Measurements from ENCODE around the gene MORN1.

The MORN1 gene

DNA sequence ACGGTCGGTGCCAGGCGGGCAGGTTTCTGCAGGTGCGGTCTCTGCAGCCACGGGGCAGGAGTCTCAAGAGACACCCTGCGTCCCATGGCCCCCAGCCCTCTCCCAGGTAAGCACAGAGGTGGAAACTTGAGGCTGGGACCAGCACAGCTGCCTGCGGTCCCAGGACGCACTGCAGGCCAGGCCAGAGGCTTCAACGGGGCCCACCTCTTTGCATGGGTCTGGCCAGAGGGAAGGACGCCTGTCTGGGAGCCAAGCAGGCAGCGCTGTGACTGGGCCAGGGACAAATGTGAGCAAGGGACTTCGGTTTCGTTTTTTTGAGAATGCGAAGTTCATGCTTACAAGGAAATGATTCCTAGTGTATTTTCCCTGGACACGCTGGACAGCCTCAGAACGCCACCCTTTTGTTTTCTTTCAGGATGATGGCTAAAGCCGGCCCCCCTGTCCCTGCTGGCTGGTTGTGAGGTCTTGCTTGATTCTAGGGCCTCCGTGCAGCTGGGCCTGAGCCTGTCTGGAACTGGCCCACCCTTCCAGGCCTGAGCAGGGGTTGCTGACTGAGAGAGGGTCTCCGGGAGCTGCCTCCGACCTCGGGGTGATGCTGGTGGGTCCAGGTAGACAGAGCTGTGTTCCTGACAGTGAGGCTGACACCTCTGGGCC is 38.3 kb downstream of the MORN1 start:
- Histone ChIP-seq H3K4ac (ENCODE audit: low read depth in 1 of 2, low read length in 2 of 2) (no peak overlapping the region), H3K18ac (ENCODE audit: low read depth in 1 of 2, low read length in 2 of 2) (no peak overlapping the region), H4K8ac (ENCODE audit: low read length) (no peak overlapping the region), H2BK15ac (ENCODE audit: low read depth, poor library complexity, severe bottlenecking) (no peak overlapping the region), H2AFZ (ENCODE audit: low read depth, low read length) (no peak overlapping the region), H2BK12ac (ENCODE audit: low read length in 2 of 2) (no peak overlapping the region), H3K27me3 (ENCODE audit: control insufficient read depth in 1 of 2, insufficient read depth in 1 of 2, low read length in 2 of 2) (peaks cover 9 to 26% of the 10 kb centered on the region in 2 experiments), H3K4me2 (ENCODE audit: low read length, poor library complexity, severe bottlenecking) (no peak overlapping the region), H3K9me3 (ENCODE audit: control insufficient read depth, low read length) (no peaks in the 10 kb centered on the region), H3K27ac (ENCODE audit: low read length, poor library complexity, severe bottlenecking) (no peak overlapping the region), H4K91ac (ENCODE audit: low read length) (no peak overlapping the region), H2BK120ac (ENCODE audit: low read depth, low read length) (no peak overlapping the region), H2BK5ac (ENCODE audit: low read depth, low read length, poor library complexity, severe bottlenecking) (no peak overlapping the region), H2AK5ac (ENCODE audit: low read length, severe bottlenecking) (no peak overlapping the region), H3K36me3 (ENCODE audit: control insufficient read depth in 1 of 2, insufficient read depth in 2 of 2, low read depth in 1 of 2, low read length in 2 of 2) (peaks cover 0 to 6% of the 10 kb centered on the region in 2 experiments), H3K4me3 (ENCODE audit: insufficient read depth in 1 of 2, low read depth in 1 of 2, low read length in 2 of 2) (no peak overlapping the region), H3K9ac (ENCODE audit: low read length) (peak overlapping the region; percentile 29), H3K79me1 (replicated peaks; ENCODE audit: low read length, poor library complexity, severe bottlenecking) (no peaks in the 10 kb centered on the region), H3K14ac (ENCODE audit: low read length in 2 of 2) (no peak overlapping the region), H3K4me1 (ENCODE audit: control insufficient read depth, insufficient read depth, low read depth, low read length) (peaks cover 23% of the 10 kb centered on the region), H3K23ac (ENCODE audit: low read length in 2 of 2) (peak overlapping the region in 1 of 2 experiments; percentile 65)
- WGBS: 90% methylated on average over 21 of the region's 21 CpGs
- DNase-seq: no peak

GRCh38 chr1:2352341-2352896 is 38.9 kb downstream of the MORN1 start:
- Histone ChIP-seq H3K23ac (ENCODE audit: low read length in 2 of 2) (peak overlapping the region in 1 of 2 experiments; percentile 51), H2BK120ac (ENCODE audit: low read depth, low read length) (no peak overlapping the region), H4K91ac (ENCODE audit: low read length) (no peak overlapping the region), H3K14ac (ENCODE audit: low read length in 2 of 2) (no peak overlapping the region), H3K4ac (ENCODE audit: low read depth in 1 of 2, low read length in 2 of 2) (no peak overlapping the region), H3K9me3 (ENCODE audit: control insufficient read depth, low read length) (no peaks in the 10 kb centered on the region), H2AFZ (ENCODE audit: low read depth, low read length) (no peak overlapping the region), H3K9ac (ENCODE audit: low read length) (no peak overlapping the region), H4K8ac (ENCODE audit: low read length) (no peak overlapping the region), H3K36me3 (ENCODE audit: control insufficient read depth in 1 of 2, insufficient read depth in 2 of 2, low read depth in 1 of 2, low read length in 2 of 2) (peaks cover 0 to 4% of the 10 kb centered on the region in 2 experiments), H3K27ac (ENCODE audit: low read length, poor library complexity, severe bottlenecking) (no peak overlapping the region), H2BK5ac (ENCODE audit: low read depth, low read length, poor library complexity, severe bottlenecking) (no peak overlapping the region), H2BK15ac (ENCODE audit: low read depth, poor library complexity, severe bottlenecking) (no peak overlapping the region), H2BK12ac (ENCODE audit: low read length in 2 of 2) (no peak overlapping the region), H3K18ac (ENCODE audit: low read depth in 1 of 2, low read length in 2 of 2) (no peak overlapping the region), H2AK5ac (ENCODE audit: low read length, severe bottlenecking) (no peak overlapping the region), H3K27me3 (ENCODE audit: control insufficient read depth in 1 of 2, insufficient read depth in 1 of 2, low read length in 2 of 2) (peaks cover 9 to 29% of the 10 kb centered on the region in 2 experiments), H3K4me2 (ENCODE audit: low read length, poor library complexity, severe bottlenecking) (no peak overlapping the region), H3K4me3 (ENCODE audit: insufficient read depth in 1 of 2, low read depth in 1 of 2, low read length in 2 of 2) (no peak overlapping the region), H3K79me1 (replicated peaks; ENCODE audit: low read length, poor library complexity, severe bottlenecking) (no peaks in the 10 kb centered on the region), H3K4me1 (ENCODE audit: control insufficient read depth, insufficient read depth, low read depth, low read length) (peaks cover 23% of the 10 kb centered on the region)
- 93% methylated on average over 11 of the region's 11 CpGs for WGBS
- no peak for DNase-seq

- H2BK15ac ChIP-seq (ENCODE audit: low read depth, poor library complexity, severe bottlenecking): no peak overlapping the region
- no peak overlapping the region for H3K4me2 ChIP-seq (ENCODE audit: low read length, poor library complexity, severe bottlenecking)
- no peak overlapping the region for H2BK12ac ChIP-seq (ENCODE audit: low read length in 2 of 2)
- H2BK5ac ChIP-seq (ENCODE audit: low read depth, low read length, poor library complexity, severe bottlenecking): no peak overlapping the region
- no peak overlapping the region for H2AFZ ChIP-seq (ENCODE audit: low read depth, low read length)
- H3K4me1 ChIP-seq (ENCODE audit: control insufficient read depth, insufficient read depth, low read depth, low read length): peaks cover 23% of the 10 kb centered on the region
- H2BK120ac ChIP-seq (ENCODE audit: low read depth, low read length): no peak overlapping the region
- H3K27me3 ChIP-seq (ENCODE audit: control insufficient read depth in 1 of 2, insufficient read depth in 1 of 2, low read length in 2 of 2): peaks cover 14 to 29% of the 10 kb centered on the region in 2 experiments
- no peak overlapping the region for H3K14ac ChIP-seq (ENCODE audit: low read length in 2 of 2)
- no peak overlapping the region for H2AK5ac ChIP-seq (ENCODE audit: low read length, severe bottlenecking)
- 93% methylated on average over 8 of the region's 8 CpGs for WGBS
- no peaks in the 10 kb centered on the region for H3K79me1 ChIP-seq (replicated peaks; ENCODE audit: low read length, poor library complexity, severe bottlenecking)
- no peak overlapping the region for H3K9ac ChIP-seq (ENCODE audit: low read length)
- H4K91ac ChIP-seq (ENCODE audit: low read length): no peak overlapping the region
- H3K9me3 ChIP-seq (ENCODE audit: control insufficient read depth, low read length): no peaks in the 10 kb centered on the region
- DNase-seq: no peak
- no peak overlapping the region for H3K4me3 ChIP-seq (ENCODE audit: insufficient read depth in 1 of 2, low read depth in 1 of 2, low read length in 2 of 2)
- H3K4ac ChIP-seq (ENCODE audit: low read depth in 1 of 2, low read length in 2 of 2): no peak overlapping the region
- no peak overlapping the region for H4K8ac ChIP-seq (ENCODE audit: low read length)
- no peak overlapping the region for H3K23ac ChIP-seq (ENCODE audit: low read length in 2 of 2)
- H3K27ac ChIP-seq (ENCODE audit: low read length, poor library complexity, severe bottlenecking): no peak overlapping the region
- no peaks in the 10 kb centered on the region for H3K36me3 ChIP-seq (ENCODE audit: control insufficient read depth in 1 of 2, insufficient read depth in 2 of 2, low read depth in 1 of 2, low read length in 2 of 2)
- no peak overlapping the region for H3K18ac ChIP-seq (ENCODE audit: low read depth in 1 of 2, low read length in 2 of 2)
Measured at GRCh38 chr1:2351723-2352122, 39.6 kb downstream of the MORN1 start.

GRCh38 chr1:2350911-2351655 is 40.3 kb downstream of the MORN1 start:
- Histone ChIP-seq H3K27me3 (ENCODE audit: control insufficient read depth in 1 of 2, insufficient read depth in 1 of 2, low read length in 2 of 2) (peaks cover 14 to 29% of the 10 kb centered on the region in 2 experiments), H2AK5ac (ENCODE audit: low read length, severe bottlenecking) (no peak overlapping the region), H4K91ac (ENCODE audit: low read length) (no peak overlapping the region), H4K8ac (ENCODE audit: low read length) (no peak overlapping the region), H3K36me3 (ENCODE audit: control insufficient read depth in 1 of 2, insufficient read depth in 2 of 2, low read depth in 1 of 2, low read length in 2 of 2) (no peaks in the 10 kb centered on the region), H3K23ac (ENCODE audit: low read length in 2 of 2) (no peak overlapping the region), H2AFZ (ENCODE audit: low read depth, low read length) (no peak overlapping the region), H2BK15ac (ENCODE audit: low read depth, poor library complexity, severe bottlenecking) (no peak overlapping the region), H2BK120ac (ENCODE audit: low read depth, low read length) (no peak overlapping the region), H3K27ac (ENCODE audit: low read length, poor library complexity, severe bottlenecking) (no peak overlapping the region), H3K9me3 (ENCODE audit: control insufficient read depth, low read length) (no peaks in the 10 kb centered on the region), H3K79me1 (replicated peaks; ENCODE audit: low read length, poor library complexity, severe bottlenecking) (no peaks in the 10 kb centered on the region), H2BK12ac (ENCODE audit: low read length in 2 of 2) (no peak overlapping the region), H3K14ac (ENCODE audit: low read length in 2 of 2) (no peak overlapping the region), H3K9ac (ENCODE audit: low read length) (no peak overlapping the region), H3K18ac (ENCODE audit: low read depth in 1 of 2, low read length in 2 of 2) (no peak overlapping the region), H3K4me1 (ENCODE audit: control insufficient read depth, insufficient read depth, low read depth, low read length) (peaks cover 23% of the 10 kb centered on the region), H3K4me2 (ENCODE audit: low read length, poor library complexity, severe bottlenecking) (no peak overlapping the region), H3K4me3 (ENCODE audit: insufficient read depth in 1 of 2, low read depth in 1 of 2, low read length in 2 of 2) (no peak overlapping the region), H2BK5ac (ENCODE audit: low read depth, low read length, poor library complexity, severe bottlenecking) (no peak overlapping the region), H3K4ac (ENCODE audit: low read depth in 1 of 2, low read length in 2 of 2) (no peak overlapping the region)
- WGBS: 92% methylated on average over 30 of the region's 31 CpGs
- DNase-seq: no peak
